GM15510 (cell line): ENCODE measurements around the gene ZNHIT1.

Source experiments
- POLR2A ChIP-seq: IDR thresholded peaks from 3 replicates; pipeline ENCODE4 v1.6.1; 2011; ENCODE audit warnings: borderline replicate concordance; ENCODE audit not compliant: insufficient read length; ENCODE audit errors: extremely low read depth

The ZNHIT1 gene

GRCh38 chr7:101217388-101218235 lies at the start of gene ZNHIT1, which contains the start of gene PLOD3:
ZNHIT1 (plus strand) TSS chr7:101218165; CDS start chr7:101218196, 31 bp downstream.
PLOD3 (minus strand) TSS chr7:101217581; CDS start chr7:101217274, 307 bp downstream.
- peak; percentile 56 for TF ChIP-seq POLR2A

GRCh38 chr7:101168412-101169049 lies 49.4 kb upstream of the ZNHIT1 start:
- TF ChIP-seq POLR2A = no peak

GRCh38 chr7:101169110-101169837 lies 48.7 kb upstream of the ZNHIT1 start:
- no peak for TF ChIP-seq POLR2A

GRCh38 chr7:101169838-101170551 lies 48.0 kb upstream of the ZNHIT1 start:
- no peak for TF ChIP-seq POLR2A

GRCh38 chr7:101170617-101171441 lies 47.1 kb upstream of the ZNHIT1 start:
- no peak for TF ChIP-seq POLR2A

GRCh38 chr7:101171442-101171837 lies 46.5 kb upstream of the ZNHIT1 start:
- TF ChIP-seq POLR2A = no peak

GRCh38 chr7:101172005-101172853 lies 45.7 kb upstream of the ZNHIT1 start:
- TF ChIP-seq POLR2A = no peak

GRCh38 chr7:101172854-101173751 lies 44.9 kb upstream of the ZNHIT1 start:
- no peak for TF ChIP-seq POLR2A

- TF ChIP-seq POLR2A = no peak
Measured at GRCh38 chr7:101173752-101174244, 44.2 kb upstream of the ZNHIT1 start.

- TF ChIP-seq POLR2A = no peak
Measured at GRCh38 chr7:101174322-101174854, 43.6 kb upstream of the ZNHIT1 start.

GRCh38 chr7:101175664-101176063 lies 42.3 kb upstream of the ZNHIT1 start:
- TF ChIP-seq POLR2A = no peak
